ENCODE results near the gene LRP1B.

Gene LRP1B

DNA sequence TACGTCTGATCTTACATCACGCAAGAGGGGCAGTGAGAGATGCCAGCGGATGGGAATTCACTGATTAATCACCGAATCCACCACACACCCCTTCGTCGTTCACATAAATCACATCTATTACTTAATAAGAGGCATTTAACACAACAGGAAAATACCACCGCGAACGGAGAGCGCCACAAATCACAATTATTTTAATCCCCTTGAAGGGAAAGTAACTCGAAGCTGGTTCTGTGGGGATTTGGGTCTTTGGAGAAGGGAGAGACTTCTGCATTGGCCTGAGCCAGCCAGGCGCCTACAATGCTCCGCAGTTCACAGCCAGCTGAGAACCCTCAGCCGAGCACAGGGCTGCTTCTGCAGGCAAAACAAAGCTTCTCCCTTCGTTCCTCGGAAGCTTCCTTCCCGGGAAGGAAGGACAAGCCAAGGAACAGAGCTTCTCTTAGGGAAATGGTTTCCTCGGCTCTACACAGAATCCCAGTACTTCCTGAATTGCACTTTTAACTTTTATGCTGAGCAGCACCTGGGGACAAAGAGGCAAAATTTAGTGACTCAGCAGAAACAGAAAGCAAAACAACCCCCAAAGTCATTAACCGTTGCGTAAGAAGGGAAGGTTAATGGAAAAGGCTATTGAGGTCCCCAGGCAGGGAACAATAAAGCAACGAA, at the start of gene LRP1B:
TSS of gene LRP1B (minus strand) at position 7 of the 660 bp plus-strand sequence. CDS start 287 bp downstream, outside the sequence.
- no peak for DNase-seq (ENCODE audit: low read depth)

DNA sequence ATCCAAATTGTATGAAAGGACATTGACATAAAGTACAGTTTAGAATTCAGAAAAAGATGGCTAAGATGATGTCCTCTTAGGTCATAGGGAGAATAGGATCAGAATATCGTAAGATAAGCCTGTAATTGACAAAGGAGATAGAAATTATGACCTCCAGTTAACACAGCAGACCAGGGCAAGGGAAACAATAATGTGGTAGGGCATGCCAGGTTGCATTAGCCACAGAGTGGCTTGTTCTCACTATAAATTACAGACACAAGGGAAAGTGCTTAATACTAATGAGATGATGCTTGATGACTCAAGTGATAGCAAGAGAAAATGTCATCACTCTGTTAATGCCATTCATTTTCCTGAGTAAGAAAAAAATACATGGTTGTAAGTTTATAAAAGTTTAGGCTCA, 48.9 kb upstream of the LRP1B start:
- no peak for DNase-seq (ENCODE audit: low read depth)

DNA sequence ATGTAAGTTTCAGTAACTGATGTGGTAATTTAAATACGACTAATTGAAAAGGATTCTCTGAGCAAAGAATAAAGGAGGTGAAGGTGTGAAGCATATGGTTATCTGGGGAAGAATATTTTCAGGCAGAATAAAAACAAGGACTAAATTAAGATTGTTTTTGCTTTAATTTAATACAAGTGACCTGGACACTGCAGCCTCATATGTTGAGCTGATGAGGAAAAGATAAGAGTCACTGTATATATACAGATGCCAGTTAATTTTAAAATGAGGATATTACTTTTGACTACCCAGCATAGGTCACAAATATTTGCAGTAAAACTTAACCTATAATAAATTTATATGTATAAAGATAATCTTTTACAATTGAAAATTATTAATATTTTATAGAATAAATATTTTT, 47.8 kb upstream of the LRP1B start:
- no peak for DNase-seq (ENCODE audit: low read depth)

DNA sequence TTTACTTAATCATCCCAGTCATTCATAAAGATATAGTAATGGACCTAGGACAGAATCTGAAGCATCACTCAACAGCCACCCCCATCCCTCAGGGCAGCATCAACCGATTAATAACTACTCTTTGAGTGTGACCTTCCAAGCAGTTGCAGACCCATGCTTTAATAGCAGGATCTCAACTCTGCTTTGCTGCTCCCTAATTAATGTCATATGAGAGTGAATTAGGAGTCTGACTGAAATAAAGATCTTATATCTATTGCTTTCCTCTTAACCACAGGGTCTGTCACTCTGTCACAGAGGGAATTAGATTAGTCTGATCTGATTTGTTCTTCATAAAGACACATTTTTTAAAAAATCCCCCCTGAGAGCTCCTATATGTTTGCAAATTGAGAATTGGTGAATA, 46.1 kb upstream of the LRP1B start:
- no peak for DNase-seq (ENCODE audit: low read depth)

DNA sequence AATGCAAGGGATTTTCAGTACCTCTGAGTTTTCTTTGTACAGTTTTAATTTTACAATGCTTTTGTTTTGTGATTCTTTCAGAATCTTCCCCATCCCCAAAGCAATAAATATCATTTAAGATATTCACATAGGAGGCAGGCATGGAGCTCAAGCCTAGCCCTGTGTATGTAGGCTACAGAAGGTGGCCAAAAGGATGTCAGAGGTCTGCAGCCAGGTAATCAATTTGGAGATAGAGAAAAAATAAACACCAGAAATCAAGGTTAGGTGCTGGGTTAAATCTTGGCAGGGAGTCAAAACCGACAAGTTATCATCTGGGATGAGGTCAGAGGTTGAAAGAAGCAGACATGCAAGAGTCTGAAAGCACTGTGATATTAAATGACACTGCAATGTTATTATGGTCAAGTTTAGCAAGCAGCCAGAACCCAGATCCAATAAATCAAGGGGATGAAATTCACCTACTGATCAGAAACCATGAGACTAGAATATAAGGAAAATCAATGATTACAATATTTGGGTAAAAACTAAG, 45.1 kb upstream of the LRP1B start:
- DNase-seq (ENCODE audit: low read depth): no peak

DNA sequence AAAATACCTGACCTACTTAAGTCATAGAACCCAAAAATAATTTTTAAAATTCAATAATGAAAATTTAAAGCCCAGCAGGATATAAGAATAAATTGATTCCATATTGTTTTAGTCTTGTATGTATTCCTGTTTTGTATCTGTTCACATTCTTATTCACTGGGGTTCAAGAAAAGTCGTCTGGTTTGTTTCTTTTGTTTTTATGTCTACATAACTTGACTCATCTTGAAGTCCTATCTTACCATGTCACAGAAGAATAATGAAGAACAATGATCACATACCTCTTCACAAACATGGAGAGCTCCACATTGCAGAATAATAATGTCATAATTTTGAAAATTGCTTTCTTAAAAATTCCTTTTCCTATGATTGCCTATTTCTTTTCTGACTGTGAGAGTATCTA, 43.4 kb upstream of the LRP1B start:
- no peak for DNase-seq (ENCODE audit: low read depth)

DNA sequence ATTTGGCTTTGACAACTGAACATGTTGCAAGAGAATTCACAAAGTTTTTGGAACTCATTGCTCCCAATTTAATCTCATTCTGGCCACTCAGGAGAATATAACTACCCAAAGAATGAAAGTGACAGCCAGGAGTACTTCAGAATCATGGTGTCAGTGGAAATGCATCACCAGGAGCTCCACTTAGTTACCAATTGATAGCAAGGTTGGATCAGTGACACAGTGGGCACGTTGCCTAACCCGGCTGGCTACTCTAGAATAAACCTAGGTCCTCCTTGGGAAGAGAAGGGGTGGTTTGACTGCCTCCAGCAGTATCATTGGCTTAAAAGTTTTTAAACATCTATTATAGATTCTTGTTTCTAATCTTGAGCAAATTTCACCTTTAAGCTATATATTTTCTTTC, 40.0 kb upstream of the LRP1B start:
- no peak for DNase-seq (ENCODE audit: low read depth)

DNA sequence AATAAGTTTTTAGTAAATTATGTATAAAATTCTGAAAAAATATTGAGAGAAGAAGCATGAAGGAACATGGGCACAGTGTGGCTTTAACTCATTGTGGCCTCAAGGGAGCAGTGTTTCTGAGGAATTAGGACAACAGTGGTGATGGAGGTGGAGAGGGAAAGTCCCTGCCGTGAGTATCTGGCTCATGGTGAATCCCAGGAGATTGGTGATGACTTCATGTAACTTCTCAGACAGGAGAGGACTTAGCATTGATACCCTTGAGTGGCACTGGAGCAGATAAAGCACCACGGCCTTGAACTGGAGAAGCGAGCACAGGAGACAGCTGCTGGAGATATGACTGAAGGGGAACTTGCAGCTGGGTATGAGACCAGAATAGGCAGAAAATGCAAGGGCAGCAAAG, 35.0 kb upstream of the LRP1B start:
- DNase-seq (ENCODE audit: low read depth): peak; percentile 9

DNA sequence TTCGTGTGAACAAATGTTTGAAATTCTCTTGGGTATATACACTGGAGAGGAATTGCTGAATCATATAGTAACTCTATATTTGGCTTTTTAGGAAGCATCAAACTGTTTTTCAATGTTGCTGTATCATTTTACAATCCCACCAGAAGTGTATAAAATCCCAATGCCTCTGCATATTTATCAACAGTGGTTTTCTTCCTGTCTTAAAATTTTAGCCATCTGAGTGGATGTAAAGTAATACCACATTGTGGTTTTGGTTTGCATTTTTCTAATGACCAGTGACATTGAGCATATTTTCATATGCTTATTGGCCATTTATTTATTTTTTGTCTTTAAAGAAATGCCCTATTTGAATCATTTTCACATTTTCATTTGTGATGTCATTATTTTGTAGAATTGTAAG, 22.8 kb upstream of the LRP1B start:
- no peak for DNase-seq (ENCODE audit: low read depth)

DNA sequence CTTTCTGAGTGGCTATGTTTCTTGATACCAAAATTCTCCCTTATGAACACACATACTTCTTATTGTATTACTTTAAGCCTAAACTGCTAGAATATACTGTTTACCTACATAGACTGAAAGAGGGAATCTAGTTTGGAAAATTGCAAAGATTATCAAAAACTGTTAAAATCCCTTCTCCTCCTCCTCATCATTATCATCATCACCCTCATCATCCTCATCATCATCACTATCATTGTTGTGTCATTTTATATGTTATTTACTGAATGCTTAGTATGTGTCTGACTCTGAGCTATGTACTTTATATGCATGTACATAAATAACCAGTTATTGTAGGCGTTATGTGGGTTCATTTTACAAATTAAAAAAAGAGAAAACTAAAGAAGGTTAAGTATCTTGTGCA, 19.6 kb upstream of the LRP1B start:
- no peak for DNase-seq (ENCODE audit: low read depth)

DNA sequence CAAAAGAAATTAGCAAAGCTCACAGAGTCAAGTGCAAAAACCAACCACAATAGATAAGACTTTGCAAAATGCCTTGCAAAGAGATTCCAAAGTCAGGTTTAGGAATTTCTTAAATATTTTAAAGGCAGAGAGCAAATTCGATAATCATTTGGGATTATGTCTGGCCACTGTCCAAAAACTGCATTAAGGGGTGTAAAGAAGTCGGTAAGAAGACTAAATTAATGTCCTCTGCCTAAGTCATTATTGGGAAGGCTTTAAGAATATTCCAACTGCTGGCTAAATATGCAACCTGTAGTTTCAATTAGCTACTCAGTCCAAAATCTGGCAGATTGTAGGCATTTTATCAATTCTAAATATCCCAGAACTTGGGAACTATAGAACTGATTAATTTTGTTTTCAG, 13.7 kb upstream of the LRP1B start:
- DNase-seq (ENCODE audit: low read depth): no peak

DNA sequence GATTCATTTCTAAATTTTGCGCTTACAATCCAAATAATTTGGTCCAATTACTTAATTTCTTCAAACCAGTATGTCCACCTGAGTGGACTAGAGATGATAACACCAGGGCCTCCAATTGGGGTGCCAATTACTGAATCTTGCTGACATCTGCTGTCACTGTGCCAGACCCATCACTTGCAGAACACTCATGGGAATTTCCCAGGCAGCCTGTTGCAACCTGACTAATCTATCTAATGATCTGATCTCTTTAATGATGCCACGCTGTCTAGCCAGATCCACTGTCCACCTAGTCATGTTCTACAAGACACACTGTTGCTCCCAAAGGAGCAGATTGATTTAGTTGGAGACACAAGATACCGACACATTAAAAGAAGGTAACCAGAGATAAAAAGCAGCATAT, 11.8 kb upstream of the LRP1B start:
- no peak for DNase-seq (ENCODE audit: low read depth)

DNA sequence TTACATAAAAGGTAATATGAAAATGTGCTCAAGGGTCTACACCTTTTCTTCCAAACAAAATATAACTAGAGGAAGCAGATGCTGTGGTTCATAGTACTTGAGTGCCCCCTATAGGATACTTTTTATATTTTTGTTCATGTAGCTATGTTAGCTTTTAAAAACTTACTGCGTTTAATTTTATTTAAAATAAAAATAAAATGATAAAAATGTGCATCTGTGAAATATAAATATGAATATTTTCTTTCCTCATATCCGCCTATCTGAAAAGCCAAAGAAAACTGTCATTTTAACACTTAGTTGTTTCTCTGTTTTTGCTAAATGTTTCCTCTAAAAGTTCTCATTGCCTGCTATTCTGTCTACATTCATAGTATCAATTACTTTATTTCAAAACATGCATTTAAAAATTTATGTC, 9.6 kb upstream of the LRP1B start:
- DNase-seq (ENCODE audit: low read depth): no peak

DNA sequence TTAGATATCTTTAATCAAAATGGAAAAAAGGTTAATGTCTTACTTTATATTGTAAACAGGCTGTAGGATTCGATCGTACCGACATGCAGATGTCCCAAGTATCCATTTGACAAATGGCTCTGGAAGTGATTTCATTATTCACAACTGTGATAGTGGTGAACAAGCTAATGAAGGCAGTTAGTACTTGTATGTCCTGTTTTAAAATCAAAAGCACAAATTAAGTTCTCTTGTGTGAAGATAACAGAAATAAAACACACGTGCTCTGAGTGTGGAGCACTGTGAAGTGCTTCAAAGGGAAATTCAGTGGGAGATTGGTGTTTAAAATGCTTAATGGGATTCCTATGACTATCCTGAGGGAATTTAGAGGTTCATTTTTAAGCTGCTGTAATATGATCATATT, 8.6 kb upstream of the LRP1B start:
- DNase-seq (ENCODE audit: low read depth): no peak

DNA sequence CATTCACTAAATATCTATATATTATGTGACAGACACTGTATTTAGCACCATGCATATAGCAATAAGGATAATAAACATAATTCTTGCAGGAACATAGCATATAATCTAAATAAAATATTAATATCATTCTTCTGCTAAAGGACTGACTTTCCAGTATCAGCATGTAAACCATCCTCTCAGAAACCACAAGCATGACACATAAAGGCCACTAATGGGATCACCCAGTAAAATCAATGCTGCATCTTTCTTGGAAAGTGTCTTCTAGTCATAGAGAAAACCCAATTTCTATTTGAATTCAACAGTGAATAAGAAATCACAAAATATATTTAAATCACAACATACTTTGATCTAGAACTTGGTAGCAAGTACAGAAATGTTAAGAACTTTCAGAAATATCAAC, 5.8 kb upstream of the LRP1B start:
- no peak for DNase-seq (ENCODE audit: low read depth)

DNA sequence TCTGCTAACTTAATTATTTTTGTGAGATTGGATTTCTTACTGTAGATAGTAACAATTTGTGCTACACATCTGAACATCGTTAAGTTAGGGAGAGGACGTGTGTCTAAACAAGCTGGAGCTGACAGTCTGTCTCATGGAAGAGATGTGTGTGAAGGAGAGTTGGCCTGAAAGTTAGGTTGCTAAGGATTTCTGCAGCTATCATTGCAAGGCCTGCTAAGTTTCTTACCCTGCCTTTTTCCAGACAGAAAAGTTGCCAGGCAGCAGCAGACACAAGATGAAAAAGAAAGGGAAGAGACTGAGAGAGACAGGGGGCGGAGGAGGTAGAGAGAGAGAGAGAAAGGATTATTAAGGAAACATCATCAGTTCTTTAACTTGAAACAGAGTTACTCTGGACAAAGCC, 4.1 kb upstream of the LRP1B start:
- DNase-seq (ENCODE audit: low read depth): no peak

DNA sequence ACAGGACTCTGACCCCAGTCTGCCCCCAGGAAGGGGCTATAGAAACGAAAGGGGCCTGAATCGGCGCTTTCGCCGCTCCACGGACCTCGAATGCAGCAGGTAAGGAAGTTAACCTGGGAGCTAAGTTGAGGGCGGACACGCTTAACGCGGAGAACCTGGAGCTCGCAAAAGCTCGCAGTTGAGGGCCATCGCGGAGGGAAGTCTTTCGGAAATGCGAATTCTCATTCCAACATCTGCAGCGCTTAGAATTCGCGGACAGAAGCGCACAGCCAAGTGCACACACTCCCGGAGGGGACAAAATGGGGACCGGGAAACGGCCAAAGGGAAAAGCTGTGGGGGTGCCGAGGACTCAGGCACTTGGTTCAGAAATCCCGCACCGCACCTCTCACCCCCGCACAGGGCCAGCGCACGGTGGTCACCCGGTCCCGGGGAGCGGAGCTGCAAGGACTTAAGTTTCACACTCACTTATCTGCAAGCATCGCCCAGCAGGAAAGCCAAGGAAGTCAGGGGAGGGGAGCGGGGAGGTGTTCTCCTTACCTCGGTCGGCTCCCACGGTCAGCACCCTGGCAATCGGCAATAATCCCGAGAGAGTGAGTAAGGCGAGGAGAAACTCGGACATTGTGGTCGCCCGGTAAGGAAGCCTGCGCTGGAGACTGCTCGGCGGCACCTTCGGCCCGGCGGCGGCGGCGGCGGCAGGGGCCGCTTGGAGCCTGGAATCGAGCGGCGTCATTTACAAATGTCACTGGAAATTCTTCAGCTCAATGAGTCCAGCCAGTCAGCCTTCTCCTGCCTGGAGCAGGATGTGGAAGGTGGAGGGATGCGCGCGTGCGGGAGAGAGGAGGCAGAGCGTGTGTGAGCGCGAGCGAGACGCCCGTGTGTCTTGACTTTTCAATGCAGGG, 456 bp downstream of the LRP1B start:
- DNase-seq (ENCODE audit: low read depth): no peak

DNA sequence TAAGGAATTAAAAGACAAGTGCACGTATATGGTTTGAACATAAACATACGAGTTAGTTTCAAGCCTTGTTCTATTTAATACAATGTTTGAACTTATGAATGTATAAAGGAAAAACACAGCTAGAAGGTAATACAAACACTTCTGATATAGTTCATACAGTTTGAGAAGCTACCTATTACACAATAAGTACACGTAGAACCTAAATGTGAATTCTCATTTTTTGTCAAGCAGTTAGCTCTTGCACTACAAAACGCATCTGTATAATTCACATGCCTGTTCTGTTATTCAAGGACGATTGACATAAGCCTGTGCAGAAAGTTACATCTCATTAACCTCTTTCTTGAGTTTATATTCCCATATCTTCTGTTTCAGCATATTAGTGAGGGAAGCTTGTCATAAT, 2.7 kb downstream of the LRP1B start:
- no peak for DNase-seq (ENCODE audit: low read depth)

DNA sequence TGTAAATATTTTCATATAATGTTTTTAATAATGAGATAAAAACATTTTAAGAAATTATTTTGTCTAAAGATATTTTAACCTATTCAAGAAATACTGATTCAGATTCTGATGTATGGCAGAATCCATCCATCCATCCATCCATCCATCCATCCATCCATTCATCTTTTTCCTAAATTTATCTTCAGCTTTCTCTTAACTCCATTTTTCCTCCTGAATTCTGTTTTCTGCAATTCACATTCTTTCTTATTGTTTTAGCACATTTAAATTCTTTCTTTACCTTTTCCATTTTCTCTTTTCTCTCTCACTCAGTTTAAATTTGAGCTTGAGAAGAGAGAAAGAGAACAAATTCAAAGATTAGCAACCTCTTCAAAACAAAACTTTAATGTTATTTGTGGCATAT, 3.6 kb downstream of the LRP1B start:
- DNase-seq (ENCODE audit: low read depth): no peak

DNA sequence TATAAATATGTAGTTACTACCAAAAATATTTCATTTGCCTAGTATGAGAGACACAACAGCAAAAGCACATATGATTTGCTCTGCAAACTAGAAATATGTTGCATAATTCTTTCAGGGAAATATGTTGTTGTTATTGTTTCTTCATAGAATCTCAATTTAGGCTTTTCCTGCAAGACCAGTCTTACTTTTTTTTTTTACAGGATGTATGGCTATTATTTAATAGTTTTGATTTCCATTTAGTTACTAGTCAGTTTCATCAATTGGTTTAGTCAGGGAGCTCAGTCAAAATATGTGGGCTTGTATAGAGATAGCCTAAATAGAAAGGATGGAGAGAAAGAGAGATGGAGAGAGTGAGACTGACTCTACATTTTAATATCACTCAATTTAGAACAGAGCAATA, 6.1 kb downstream of the LRP1B start:
- DNase-seq (ENCODE audit: low read depth): no peak

DNA sequence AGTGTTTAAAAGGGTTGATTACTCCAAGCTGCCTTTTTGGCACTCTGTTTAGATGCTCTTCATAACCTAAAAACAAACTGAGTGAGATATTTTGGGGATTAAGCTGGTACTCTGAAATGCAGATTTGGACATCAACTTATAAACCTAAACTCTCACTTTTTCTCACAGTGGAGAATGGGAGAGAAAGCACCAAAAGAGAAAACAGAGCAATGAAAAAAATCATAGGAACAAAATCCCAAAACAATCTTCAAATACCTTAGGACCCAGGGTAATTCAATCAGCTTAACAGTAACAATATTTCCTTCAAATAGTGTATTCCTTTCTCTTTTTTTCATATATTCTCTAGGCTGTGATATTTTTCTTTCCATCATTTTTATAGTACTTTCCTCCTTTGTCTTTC, 11.5 kb downstream of the LRP1B start:
- DNase-seq (ENCODE audit: low read depth): no peak

DNA sequence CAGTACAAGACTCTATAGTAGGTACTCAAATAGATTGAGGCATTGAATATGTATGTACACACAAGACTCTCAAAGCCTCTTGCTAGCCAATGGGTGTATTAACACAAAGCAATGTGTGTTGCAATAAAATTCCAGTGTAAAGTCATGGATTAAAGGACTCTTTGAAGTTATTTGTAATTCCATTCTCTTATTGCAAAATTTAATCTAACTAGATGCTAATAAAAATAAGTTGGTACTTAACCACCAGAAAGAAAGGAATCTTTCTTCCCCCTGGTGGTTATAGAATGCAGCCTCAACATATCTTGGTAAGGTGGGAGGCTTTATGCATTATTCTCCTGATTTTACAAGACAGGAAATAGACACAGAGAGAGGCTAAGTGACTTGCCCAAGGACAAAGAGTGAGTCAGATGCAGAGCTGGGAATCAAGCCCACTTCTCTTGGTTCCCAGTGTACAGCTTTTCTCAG, 18.0 kb downstream of the LRP1B start:
- no peak for DNase-seq (ENCODE audit: low read depth)

DNA sequence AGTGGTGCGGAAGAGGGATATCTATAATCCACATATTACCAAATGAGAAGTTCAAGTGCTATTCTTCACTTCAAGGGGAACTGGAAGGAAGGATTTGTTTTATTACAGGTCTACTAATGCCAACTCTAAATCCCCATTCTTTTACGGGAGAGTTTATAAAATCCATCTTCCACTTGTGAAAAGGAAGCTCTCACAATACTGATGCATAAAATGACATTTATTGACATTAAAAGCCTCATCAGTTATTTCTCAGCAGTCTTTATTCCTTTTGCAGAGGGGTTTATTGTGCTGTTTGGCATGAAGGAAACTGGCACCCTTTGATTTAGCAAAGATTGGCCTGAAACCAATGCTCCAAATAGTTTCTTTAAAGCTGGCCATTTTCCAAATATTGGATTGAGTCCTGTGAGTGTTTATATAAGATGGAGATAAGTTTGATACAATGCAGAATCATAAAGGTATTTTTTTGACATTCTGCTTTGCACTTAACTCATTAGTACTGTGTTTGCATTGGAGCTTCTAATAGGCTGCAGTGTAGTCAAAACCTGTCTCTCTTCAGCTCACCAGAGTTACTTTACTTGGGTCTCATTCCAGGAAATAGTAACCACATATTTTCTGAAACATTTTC, 26.6 kb downstream of the LRP1B start:
- no peak for DNase-seq (ENCODE audit: low read depth)

Measured in GM04503 (cell line).